Fibroblast of mammary gland (primary cell): ENCODE measurements around the gene PCDHGA12.
"Not testable (repeated sequence)": the region's sequence is repeated elsewhere in the genome, so short reads cannot be mapped to it uniquely, and the experiment has no call there.

Experiments
- DNase-seq: peaks from one replicate; pipeline ENCODE4 v3.0.0-alpha.2; 2010; ENCODE audit warnings: low read depth
- H3K4me3 ChIP-seq: 2 replicates; pipeline ENCODE4 v1.5.1; 2011; ENCODE audit warnings: low read depth, mild to moderate bottlenecking, low read length, moderate library complexity; ENCODE audit not compliant: control insufficient read depth
- TF ChIP-seq, protein P1 (sequence below): conservative IDR thresholded peaks from 2 replicates; pipeline ENCODE4 v1.5.1; 2011; ENCODE audit warnings: low read depth, low read length, inconsistent platforms; ENCODE audit not compliant: control insufficient read depth, insufficient read depth

The PCDHGA12 gene

DNA sequence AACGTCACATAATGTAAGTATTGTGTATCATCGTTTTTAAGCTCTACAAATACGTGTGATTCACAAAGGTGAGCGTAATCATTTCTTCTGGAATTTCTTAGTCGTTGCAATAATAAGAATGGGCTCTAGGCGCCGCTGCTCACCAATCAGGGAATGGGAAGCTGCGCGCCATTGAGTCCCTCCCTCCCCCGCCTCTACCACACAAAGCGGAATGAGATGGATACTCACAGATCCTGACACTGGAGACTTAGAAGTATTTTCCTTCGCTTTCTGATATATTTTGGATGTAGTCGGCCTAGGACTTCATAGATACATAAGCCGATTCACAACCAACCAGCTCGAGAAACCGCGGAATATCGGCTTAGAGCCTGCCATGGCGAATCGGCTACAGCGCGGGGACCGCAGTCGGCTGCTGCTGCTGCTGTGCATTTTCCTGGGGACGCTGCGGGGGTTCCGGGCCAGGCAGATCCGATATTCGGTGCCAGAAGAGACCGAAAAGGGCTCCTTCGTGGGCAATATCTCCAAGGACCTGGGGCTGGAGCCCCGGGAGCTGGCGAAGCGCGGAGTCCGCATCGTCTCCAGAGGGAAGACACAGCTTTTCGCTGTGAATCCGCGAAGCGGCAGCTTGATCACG, 9.3 kb upstream of the PCDHGA12 start, which contains the start of gene PCDHGA11:
Gene PCDHGA11 (plus strand): TSS at position 197 of the 634 bp plus-strand sequence. CDS start 177 bp downstream, at position 374.
- DNase-seq: peak; percentile 80
- TF ChIP-seq, protein P1, sequence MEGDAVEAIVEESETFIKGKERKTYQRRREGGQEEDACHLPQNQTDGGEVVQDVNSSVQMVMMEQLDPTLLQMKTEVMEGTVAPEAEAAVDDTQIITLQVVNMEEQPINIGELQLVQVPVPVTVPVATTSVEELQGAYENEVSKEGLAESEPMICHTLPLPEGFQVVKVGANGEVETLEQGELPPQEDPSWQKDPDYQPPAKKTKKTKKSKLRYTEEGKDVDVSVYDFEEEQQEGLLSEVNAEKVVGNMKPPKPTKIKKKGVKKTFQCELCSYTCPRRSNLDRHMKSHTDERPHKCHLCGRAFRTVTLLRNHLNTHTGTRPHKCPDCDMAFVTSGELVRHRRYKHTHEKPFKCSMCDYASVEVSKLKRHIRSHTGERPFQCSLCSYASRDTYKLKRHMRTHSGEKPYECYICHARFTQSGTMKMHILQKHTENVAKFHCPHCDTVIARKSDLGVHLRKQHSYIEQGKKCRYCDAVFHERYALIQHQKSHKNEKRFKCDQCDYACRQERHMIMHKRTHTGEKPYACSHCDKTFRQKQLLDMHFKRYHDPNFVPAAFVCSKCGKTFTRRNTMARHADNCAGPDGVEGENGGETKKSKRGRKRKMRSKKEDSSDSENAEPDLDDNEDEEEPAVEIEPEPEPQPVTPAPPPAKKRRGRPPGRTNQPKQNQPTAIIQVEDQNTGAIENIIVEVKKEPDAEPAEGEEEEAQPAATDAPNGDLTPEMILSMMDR: peak; percentile 75
- peak within 1 kb of the TSS; percentile 59 for H3K4me3 ChIP-seq

DNA sequence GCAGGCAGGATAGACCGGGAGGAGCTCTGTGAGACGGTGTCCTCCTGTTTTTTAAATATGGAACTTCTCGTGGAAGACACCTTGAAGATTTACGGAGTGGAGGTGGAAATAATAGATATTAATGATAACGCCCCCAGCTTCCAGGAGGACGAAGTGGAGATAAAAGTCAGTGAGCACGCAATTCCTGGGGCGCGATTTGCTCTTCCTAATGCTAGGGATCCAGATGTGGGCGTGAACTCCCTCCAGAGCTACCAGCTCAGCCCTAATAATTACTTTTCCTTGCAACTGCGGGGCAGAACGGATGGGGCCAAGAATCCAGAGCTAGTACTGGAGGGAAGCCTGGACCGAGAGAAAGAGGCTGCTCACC, 8.8 kb upstream of the PCDHGA12 start:
- TF ChIP-seq, protein P1: no peak
- DNase-seq: no peak
- peak overlapping the region; percentile 59 for H3K4me3 ChIP-seq

DNA sequence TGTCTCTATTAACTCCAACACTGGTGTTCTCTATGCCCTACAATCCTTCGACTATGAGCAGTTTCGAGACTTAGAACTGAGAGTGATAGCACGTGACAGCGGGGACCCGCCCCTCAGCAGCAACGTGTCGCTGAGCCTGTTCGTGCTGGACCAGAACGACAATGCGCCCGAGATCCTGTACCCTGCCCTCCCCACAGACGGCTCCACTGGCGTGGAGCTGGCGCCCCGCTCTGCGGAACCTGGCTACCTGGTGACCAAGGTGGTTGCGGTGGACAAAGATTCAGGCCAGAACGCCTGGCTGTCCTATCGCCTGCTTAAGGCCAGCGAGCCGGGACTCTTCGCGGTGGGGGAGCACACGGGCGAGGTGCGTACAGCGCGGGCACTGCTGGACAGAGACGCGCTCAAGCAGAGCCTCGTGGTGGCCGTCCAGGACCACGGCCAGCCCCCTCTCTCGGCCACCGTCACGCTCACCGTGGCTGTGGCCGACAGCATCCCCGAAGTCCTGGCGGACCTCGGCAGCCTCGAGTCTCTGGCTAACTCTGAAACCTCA, 7.5 kb upstream of the PCDHGA12 start:
- TF ChIP-seq, protein P1: no peak
- H3K4me3 ChIP-seq: no peak overlapping the region
- no peak for DNase-seq

DNA sequence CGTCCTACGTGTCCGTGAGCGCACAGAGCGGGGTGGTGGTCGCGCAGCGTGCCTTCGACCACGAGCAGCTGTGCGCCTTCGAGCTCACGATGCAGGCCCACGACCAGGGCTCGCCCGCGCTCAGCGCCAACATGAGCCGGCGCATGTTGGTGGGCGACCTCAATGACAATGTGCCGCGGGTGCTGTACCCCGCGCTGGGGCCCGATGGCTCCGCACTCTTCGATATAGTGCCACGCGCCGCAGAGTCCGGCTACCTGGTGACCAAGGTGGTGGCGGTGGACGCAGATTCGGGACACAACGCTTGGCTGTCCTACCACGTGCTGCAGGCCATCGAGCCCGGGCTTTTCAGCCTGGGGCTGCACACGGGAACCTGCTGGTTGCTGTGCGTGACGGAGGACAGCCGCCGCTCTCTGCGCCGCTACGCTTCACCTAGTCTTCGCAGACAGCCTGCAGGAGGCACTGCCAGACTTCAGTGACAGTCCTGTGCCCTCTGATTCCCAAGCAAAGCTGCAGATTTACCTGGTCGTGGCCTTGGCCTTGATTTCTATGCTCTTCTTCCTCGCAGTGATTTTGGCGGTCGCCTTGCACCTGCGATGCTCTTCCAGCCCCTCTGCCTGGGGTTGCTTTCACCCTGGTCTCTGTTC, 2.4 kb upstream of the PCDHGA12 start:
- H3K4me3 ChIP-seq: no peak overlapping the region
- TF ChIP-seq, protein P1: no peak
- DNase-seq: no peak

DNA sequence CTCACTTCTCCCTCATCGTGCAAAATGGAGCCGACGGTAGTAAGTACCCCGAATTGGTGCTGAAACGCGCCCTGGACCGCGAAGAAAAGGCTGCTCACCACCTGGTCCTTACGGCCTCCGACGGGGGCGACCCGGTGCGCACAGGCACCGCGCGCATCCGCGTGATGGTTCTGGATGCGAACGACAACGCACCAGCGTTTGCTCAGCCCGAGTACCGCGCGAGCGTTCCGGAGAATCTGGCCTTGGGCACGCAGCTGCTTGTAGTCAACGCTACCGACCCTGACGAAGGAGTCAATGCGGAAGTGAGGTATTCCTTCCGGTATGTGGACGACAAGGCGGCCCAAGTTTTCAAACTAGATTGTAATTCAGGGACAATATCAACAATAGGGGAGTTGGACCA, 979 bp downstream of the PCDHGA12 start:
- TF ChIP-seq, protein P1: no peak
- DNase-seq: peak; percentile 52
- peak overlapping the region; percentile 57 for H3K4me3 ChIP-seq

DNA sequence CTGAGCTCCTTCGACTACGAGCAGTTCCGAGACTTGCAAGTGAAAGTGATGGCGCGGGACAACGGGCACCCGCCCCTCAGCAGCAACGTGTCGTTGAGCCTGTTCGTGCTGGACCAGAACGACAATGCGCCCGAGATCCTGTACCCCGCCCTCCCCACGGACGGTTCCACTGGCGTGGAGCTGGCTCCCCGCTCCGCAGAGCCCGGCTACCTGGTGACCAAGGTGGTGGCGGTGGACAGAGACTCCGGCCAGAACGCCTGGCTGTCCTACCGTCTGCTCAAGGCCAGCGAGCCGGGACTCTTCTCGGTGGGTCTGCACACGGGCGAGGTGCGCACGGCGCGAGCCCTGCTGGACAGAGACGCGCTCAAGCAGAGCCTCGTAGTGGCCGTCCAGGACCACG, 2.0 kb downstream of the PCDHGA12 start:
- not testable (repeated sequence) for DNase-seq, H3K4me3 ChIP-seq

DNA sequence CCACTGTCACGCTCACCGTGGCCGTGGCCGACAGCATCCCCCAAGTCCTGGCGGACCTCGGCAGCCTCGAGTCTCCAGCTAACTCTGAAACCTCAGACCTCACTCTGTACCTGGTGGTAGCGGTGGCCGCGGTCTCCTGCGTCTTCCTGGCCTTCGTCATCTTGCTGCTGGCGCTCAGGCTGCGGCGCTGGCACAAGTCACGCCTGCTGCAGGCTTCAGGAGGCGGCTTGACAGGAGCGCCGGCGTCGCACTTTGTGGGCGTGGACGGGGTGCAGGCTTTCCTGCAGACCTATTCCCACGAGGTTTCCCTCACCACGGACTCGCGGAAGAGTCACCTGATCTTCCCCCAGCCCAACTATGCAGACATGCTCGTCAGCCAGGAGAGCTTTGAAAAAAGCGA, 2.4 kb downstream of the PCDHGA12 start:
- not testable (repeated sequence) for H3K4me3 ChIP-seq, DNase-seq
